ENCODE results near the gene METTL25B. TPM values are rescaled to one million over a fixed set of nuclear protein-coding genes. Genes with fewer than 3 reads are reported as not detected.

METTL25B gene
- total and polyA plus RNA-seq, 2 donors (not counting 3 experiments of a cell fraction or from before 2014, with no cell fraction given) = 12.8 to 15.0 TPM

- CTCF ChIA-PET = interaction anchor here (1.3 to 16.7 kb wide), 4 partner anchors 10 to 32 kb away, joined by 3 to 453 read pairs (median 9); partner anchors contain the start of gene CRABP2
- TF ChIP-seq CTCF (IDR thresholded peaks at IDR 0.05; ENCODE audit: extremely low read depth in 1 of 2, insufficient read depth in 1 of 2, low read depth in 1 of 2, low read length in 2 of 2) = no peak
- TF ChIP-seq MYC (IDR thresholded peaks at IDR 0.05; ENCODE audit: low read depth, low read length) = no peak
- TF ChIP-seq GATA2 (IDR thresholded peaks at IDR 0.05; ENCODE audit: insufficient read depth, insufficient read length, low read depth, low read length) = no peak
- TF ChIP-seq EZH2 (IDR thresholded peaks at IDR 0.05; ENCODE audit: borderline replicate concordance, low read depth, low read length, severe bottlenecking) = no peak
- TF ChIP-seq POLR2AphosphoS5 (IDR thresholded peaks at IDR 0.05; ENCODE audit: insufficient read depth, low read depth, low read length) = no peak
- H3K9me3 ChIP-seq (replicated peaks; ENCODE audit: control insufficient read depth, insufficient read depth, low read length) = no peaks in the 10 kb centered on the region
- FAIRE-seq (no peak), DNase-seq (ENCODE audit: low read depth, low spot score) (no peak)
- H3K27me3 ChIP-seq (ENCODE audit: control insufficient read depth in 2 of 2, insufficient read depth in 2 of 2, low read length in 2 of 2) = peaks cover 12 to 20% of the 10 kb centered on the region in 2 experiments
- POLR2A ChIA-PET = no interaction called here
- no peak overlapping the region for H2AFZ ChIP-seq (ENCODE audit: low read depth, low read length)
- BruUV-seq (replicated peaks) = no TSS peak
- H4K20me1 ChIP-seq (replicated peaks; ENCODE audit: control insufficient read depth, extremely low read depth, insufficient read depth, low read length) = no peaks in the 10 kb centered on the region
- intact Hi-C loops (cut with micrococcal nuclease) (no loop called here), dilution Hi-C loops (cut with MboI; ENCODE audit: extremely low pct_ligation_motif_present, low sequenced_read_pairs) (no loop called here)
- no peak overlapping the region for H3K27ac ChIP-seq (ENCODE audit: insufficient read depth, low read depth, low read length)
- H3K9ac ChIP-seq (replicated peaks; ENCODE audit: extremely low read depth, insufficient read depth, low read length) = no peak overlapping the region
- no peaks in the 10 kb centered on the region for H3K4me1 ChIP-seq (ENCODE audit: control insufficient read depth, extremely low read depth, insufficient read depth, low read length)
- no peaks in the 10 kb centered on the region for H3K79me2 ChIP-seq (ENCODE audit: control insufficient read depth, insufficient read depth, low read length)
- no peak overlapping the region for H3K4me2 ChIP-seq (ENCODE audit: insufficient read depth, low read length)
- H3K4me3 ChIP-seq (replicated peaks in 1 of 3; ENCODE audit: insufficient read depth in 1 of 3, low read depth in 1 of 3, low read length in 3 of 3) = no peak overlapping the region
- H3K9me1 ChIP-seq (replicated peaks; ENCODE audit: control insufficient read depth, extremely low read depth, insufficient read depth, low read length) = no peaks in the 10 kb centered on the region
- no peaks in the 10 kb centered on the region for H3K36me3 ChIP-seq (ENCODE audit: control insufficient read depth in 2 of 2, extremely low read depth in 1 of 2, insufficient read depth in 2 of 2, low read length in 2 of 2)
Observed at GRCh38 chr1:156693848-156694689, 34.2 kb upstream of the METTL25B start.

Measured in endothelial cell of umbilical vein (primary cell).